ENCODE measurements around the gene KLF3.

The KLF3 gene

DNA sequence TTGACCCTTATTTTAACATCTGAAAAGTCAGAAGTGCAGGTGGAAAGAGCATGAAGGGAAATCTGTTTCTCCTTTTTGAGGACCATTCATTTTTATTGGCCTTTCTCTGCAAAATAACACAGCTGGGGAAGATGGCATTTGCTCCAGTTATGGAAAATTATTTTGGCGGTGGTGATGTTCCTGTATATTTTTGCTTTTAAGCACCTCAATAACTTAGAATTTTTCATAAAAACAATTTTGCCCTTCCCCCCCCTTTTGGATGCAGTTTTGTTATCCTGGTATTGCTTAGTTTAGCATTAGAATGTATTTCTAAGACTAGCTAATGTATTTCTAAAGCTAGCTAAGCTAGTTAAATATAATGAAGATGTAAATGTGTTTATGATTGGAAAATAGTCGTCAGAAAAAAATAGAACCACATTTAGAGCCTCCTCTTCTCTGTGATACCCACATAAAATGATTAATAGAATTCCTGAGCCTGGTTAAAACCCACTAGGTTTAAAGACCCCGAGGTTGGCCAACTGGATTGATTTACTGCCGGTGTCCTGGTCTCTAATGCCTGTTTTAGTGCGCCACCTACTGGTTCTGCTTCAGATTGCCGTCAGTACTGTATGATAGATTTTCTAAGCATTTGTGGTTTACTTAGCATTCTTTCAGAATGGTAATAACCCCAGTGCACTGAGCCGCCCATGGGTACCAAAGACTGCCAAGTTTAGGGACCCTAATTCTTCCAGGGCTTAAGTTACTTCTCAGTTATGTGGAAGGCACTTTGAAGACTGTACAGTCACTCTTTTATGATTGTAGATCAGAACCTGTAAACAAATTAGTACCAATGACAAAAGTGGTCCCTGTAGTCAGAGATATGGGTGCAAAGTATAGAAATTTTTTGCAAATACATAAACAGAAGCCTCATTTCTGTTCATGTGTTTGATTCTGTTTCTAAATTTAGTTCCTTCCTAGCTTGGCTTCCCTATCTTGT is 11.4 kb downstream of the KLF3 start:
- peak; percentile 30 for DNase-seq

DNA sequence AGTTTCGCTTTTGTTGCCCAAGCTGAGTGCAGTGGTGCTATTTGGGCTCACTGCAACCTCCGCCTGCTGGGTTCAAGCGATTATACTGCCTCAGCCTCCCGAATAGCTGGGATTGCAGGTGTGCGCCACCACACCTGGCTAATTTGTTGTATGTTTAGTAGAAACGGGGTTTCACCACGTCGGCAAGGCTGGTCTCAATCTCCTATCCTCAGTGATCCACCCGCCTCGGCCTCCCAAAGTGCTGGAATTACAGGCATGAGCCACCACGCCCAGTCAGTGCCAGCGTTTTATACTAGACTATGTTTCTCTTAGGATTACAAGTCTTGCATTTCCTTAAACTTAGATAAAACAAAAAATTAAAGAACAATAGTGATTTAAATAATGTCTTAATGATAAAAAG is 13.0 kb downstream of the KLF3 start:
- no peak for DNase-seq

GRCh38 chr4:38677441-38677840 is 13.4 kb downstream of the KLF3 start:
- no peak for DNase-seq

GRCh38 chr4:38678078-38678477 is 14.1 kb downstream of the KLF3 start:
- no peak for DNase-seq

GRCh38 chr4:38679921-38680320 is 15.9 kb downstream of the KLF3 start:
- DNase-seq: no peak

- DNase-seq: no peak
These were observed 17.4 kb downstream of the KLF3 start for GRCh38 chr4:38681281-38681991.

DNA sequence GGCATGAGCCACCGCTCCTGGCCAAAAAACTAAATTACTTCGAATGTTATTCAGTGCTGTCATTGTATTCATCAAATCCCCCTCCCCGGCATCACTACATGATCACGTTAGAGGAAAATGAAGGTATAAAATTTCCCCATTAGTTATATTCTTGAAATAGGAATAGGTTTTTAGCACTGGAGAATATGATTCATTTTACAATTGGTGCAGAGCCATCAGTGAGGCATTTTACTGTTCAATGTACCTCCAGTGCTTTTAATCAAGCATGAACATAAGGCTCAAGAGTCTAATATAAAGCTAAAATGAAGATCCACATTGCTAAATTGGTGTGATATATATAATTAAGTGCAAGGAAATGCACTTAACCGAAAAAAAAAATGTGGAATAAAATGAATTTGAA is 18.3 kb downstream of the KLF3 start:
- DNase-seq: no peak

DNA sequence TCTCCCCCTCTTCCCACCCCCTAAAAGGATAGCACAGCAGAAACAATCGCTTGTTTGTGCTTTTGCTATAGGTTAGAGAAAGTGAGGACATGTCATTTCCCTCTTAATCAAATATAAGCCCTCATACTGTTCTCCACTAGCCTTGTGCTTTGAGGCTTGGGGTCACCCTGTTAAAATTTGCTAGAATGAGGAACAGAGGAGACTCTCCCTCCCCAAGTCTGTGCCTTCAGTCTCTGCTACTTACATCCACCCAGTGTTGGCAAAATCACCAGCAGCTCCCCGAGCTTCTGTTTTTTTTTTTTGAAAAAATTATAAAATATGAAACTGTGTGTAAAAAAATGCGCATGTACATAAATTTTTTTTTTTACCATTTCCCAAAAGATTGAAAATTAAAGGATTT is 19.3 kb downstream of the KLF3 start:
- DNase-seq: no peak

DNA sequence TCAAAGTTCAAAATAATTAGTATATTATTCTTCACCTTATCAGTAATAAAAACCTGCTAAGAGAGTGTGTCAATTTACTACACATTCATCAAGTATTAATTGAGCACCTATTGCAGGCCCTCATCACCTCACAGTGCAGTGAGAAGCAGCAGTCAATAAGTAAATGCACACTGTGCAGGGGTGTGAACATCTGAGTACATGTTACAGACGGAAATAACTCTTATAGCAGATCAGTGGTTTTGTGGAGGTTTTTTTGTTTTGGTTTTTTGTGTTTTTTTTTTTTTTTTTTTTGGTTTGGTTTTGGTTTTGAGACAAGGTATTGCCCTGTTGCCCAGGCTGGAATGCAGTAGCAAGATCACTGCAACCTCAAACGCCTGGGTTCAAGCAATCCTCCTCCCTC is 20.3 kb downstream of the KLF3 start:
- DNase-seq: no peak

DNA sequence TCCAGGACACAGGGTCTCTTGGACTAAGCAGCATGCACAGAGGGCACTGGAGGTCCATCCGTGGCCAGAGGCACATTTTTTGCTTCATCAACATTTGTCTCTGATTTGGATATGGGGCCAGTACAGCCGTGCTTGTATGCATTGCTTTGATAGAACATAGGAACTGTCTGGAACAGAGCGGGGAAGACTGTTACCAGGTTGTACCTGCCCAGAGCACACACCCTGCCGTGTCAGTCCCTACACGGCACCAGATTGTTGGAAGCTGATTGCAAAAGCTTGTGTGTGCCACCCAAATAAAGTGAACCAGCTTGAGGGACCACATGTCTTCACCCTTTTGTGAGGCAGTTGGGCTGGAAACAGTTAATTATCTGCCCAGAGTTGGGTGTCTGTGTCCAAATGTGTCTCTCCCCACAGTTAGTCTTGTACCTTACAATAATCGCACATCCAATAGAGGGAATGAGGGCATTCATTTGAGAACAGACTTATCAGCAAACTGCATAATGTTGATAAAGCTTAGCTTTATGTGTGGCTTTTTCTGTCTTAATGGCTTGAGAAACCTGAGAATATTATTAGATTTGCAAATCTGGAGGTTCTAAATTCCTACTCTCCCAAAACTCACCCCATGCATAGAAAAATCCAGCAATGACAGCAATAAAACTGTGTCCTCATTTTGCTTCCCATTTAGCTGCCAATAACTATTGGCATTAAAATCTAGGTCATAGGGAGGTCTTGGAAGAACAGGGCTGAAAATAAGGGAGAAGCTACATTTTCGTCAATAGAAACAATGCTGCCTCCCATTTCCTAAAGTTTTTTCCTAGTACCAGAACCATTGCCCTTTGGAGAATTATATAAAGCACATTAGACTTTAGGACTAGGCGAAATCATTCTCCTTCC is 21.2 kb downstream of the KLF3 start:
- no peak for DNase-seq

- no peak for DNase-seq
These were observed 22.7 kb downstream of the KLF3 start for GRCh38 chr4:38686682-38687081.

GRCh38 chr4:38687571-38688011 is 23.6 kb downstream of the KLF3 start:
- DNase-seq: no peak

DNA sequence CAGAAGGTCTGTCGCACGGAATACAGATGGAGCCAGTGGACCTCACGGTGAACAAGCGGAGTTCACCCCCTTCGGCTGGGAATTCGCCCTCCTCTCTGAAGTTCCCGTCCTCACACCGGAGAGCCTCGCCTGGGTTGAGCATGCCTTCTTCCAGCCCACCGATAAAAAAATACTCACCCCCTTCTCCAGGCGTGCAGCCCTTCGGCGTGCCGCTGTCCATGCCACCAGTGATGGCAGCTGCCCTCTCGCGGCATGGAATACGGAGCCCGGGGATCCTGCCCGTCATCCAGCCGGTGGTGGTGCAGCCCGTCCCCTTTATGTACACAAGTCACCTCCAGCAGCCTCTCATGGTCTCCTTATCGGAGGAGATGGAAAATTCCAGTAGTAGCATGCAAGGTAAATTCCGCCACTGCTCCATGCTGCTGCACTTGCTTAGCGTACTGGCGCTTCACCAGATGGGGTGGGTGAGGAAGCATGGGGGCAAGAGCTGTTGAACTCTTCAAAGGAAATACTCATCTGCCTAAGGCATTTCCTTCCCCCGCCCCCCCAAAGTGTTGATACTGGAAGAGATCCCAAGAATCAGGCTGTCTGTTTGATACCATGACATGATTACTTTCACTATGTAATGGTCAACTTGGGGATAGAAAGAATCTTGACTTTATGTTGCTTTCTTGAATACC is 24.8 kb downstream of the KLF3 start:
- no peak for DNase-seq

DNA sequence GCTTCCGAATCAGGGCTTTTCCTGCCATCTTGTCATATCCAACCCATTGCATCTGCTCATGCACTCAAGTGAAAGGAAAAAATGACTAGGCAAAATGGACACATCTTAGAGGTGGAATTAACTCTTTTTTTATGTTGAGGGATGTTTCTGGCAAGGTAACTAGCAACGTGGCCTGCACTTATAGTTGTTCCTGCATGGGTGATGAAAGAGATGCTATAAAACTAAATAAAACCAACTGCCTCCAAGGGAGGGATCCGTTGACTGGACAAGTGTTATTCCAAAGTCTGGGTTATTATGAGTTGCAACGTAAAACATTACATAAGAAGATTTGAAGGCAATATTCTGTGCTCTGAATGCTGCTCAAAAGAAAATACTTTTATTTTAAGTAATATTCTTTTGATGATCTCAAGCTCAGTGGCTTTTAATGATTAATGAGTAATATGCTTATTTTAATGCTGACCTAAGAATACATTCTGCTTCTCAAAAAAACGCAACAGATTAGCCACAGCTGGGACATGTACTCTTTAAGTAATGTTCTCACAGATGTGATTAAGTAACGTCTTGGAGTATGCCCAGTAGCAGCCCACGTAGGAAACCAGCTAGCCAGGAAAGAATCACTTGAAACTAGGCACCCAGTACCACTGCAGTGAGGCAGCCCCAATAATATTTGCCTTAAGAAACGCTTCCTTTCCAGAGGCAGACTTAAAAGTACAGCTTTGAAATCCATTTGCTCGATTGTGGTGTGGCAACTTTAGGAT is 27.4 kb downstream of the KLF3 start:
- DNase-seq: no peak

- no peak for DNase-seq
These were observed 28.4 kb downstream of the KLF3 start for GRCh38 chr4:38692421-38692820.

GRCh38 chr4:38693569-38693968 is 29.6 kb downstream of the KLF3 start:
- DNase-seq: no peak

DNA sequence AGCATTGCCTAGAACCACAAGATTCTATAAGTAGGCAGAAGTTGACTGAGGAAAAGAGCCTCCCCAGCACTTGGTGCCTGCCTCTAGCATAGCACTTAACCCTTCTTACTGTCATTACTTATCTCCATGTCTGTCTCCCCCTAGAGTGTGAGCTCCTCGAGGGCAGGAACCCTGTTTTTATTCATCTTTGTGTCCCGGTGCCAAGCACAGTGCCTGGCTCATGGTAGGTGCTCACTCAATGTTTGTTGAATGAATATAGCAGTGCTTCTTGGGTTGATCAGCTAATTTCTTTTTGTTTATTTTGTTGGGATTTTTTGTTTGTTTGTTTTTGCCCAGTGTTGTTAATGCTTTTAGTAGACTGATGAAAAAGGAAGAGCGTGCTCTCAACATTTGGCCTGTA is 30.3 kb downstream of the KLF3 start:
- DNase-seq: no peak

- DNase-seq: no peak
These were observed 31.8 kb downstream of the KLF3 start for GRCh38 chr4:38695809-38696208.

DNA sequence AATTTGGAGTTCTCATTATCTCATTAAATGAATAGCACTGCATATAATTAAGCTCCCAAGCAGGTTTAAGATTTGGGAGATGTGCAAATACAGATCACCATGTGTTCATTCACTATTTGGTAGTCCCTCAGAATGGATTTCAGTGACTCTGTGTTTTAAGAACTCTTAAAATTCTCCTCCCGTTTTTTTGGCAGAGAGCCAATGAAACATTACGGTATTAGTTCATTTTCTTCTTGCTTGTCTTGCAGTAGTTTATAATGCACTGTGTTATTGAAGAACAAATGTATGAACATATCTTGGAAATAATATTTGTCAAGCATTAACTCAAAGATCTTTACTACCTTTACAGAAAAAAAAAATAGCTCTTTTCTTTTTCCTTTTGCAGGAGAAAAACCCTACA is 32.7 kb downstream of the KLF3 start:
- DNase-seq: no peak

DNA sequence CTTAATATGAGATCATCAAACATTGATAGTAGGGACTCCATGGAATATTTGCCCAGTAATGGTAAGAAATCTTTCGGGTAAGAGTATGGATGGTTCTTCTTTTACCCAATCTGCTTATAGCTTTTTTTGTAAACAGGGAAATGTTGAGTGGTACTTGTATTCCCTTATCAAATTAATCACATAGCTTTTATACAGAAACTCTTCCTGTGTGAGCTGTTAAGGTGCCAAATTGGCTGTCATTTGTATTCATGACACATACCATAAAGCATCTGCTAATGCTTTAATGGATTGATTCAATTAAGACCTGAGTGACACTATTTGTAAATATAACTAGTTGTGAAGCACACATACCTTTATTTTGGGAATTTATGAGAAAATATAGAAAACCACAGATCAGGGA is 34.2 kb downstream of the KLF3 start:
- DNase-seq: no peak

DNA sequence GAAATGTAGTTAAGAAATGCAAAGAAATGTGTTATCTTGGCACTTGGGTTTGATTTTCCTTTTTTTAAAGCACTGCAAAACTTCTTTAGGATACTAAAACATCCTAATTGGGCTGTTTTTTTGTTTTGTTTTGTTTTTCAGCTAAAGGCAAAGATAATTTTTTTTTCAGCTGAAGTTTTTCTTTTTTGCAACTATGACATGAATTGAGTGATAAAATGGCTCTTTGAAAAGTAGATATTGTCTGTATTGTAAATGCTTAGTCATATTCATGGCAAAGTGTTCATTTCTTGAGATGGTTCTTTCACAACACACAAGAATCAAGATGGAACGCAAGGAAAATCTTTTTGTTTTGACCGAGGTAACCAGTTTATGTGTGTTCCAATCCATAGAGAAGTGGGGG is 35.1 kb downstream of the KLF3 start:
- DNase-seq: no peak

DNA sequence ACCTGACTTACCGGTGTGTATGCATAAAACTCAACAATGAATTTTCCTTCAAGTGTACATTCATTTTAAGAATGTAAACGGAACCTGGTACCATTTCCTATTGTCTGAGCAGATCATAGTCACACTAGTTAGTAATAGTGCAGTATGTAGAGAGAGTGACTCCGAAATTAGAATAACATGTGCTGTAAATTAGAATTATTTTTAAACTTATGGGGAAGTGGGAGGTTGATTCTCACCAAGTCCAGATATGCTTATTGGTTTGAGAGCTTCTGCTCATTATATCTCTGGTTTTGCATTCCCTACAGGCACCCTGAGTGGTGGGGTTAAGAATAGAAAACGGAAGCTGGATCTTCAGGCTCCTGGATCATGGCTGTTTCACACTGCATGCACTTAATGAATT is 39.6 kb downstream of the KLF3 start:
- no peak for DNase-seq
